HG02763 (cell line): ENCODE results near the gene MS4A1.
A peak's percentile ranks its signal among the peaks of the same experiment; 100 is the strongest.
"Not testable (repeated sequence)": the region's sequence is repeated elsewhere in the genome, so short reads cannot be mapped to it uniquely, and the experiment has no call there.

Experiments used
- ATAC-seq: cut with Tn5 transposase; IDR thresholded peaks from one replicate; pipeline ENCODE4 v1.9.1; 2021; ENCODE audit warnings: mild to moderate bottlenecking, moderate library complexity; ENCODE audit not compliant: unreplicated experiment

MS4A1 gene

GRCh38 chr11:60455531-60456042 is at the start of gene MS4A1:
Gene MS4A1, plus strand, starts transcription at chr11:60455847. Its CDS starts 6,528 bp downstream, at chr11:60462375.
- peak; percentile 80 for ATAC-seq

GRCh38 chr11:60420015-60420414 is 35.6 kb upstream of the MS4A1 start:
- no peak for ATAC-seq

- no peak for ATAC-seq
Observed at GRCh38 chr11:60422609-60423008, 33.0 kb upstream of the MS4A1 start.

GRCh38 chr11:60428517-60428916 is 27.1 kb upstream of the MS4A1 start:
- ATAC-seq: no peak

GRCh38 chr11:60429272-60429671 is 26.4 kb upstream of the MS4A1 start, which contains the start of gene MS4A5:
Gene MS4A5, plus strand, starts transcription at chr11:60429572. Its CDS starts 103 bp downstream, at chr11:60429675.
- ATAC-seq: no peak

- no peak for ATAC-seq
Observed at GRCh38 chr11:60431251-60431650, 24.4 kb upstream of the MS4A1 start.

GRCh38 chr11:60433401-60433800 is 22.2 kb upstream of the MS4A1 start:
- ATAC-seq: no peak

GRCh38 chr11:60447070-60447469 is 8.6 kb upstream of the MS4A1 start:
- ATAC-seq: no peak

- no peak for ATAC-seq
Observed at GRCh38 chr11:60447846-60448245, 7.8 kb upstream of the MS4A1 start.

- not testable (repeated sequence) for ATAC-seq
Observed at GRCh38 chr11:60451185-60451584, 4.5 kb upstream of the MS4A1 start.

- ATAC-seq: no peak
Observed at GRCh38 chr11:60454212-60454611, 1.4 kb upstream of the MS4A1 start.

- ATAC-seq: peak; percentile 31
Observed at GRCh38 chr11:60457576-60457975, 1.9 kb downstream of the MS4A1 start.

- no peak for ATAC-seq
Observed at GRCh38 chr11:60459345-60459744, 3.7 kb downstream of the MS4A1 start.

- no peak for ATAC-seq
Observed at GRCh38 chr11:60468829-60469228, 13.2 kb downstream of the MS4A1 start.

- ATAC-seq: no peak
Observed at GRCh38 chr11:60469723-60470122, 14.1 kb downstream of the MS4A1 start.

- no peak for ATAC-seq
Observed at GRCh38 chr11:60477035-60477445, 21.4 kb downstream of the MS4A1 start.

- no peak for ATAC-seq
Observed at GRCh38 chr11:60482361-60482760, 26.7 kb downstream of the MS4A1 start.

- peak; percentile 91 for ATAC-seq
Observed at GRCh38 chr11:60485987-60486386, 30.3 kb downstream of the MS4A1 start.

- ATAC-seq: no peak
Observed at GRCh38 chr11:60492488-60493009, 36.9 kb downstream of the MS4A1 start, which contains the start of gene MS4A12. Gene MS4A12, plus strand, starts transcription at chr11:60492778. Its CDS starts 4,541 bp downstream, at chr11:60497319.

- ATAC-seq: no peak
Observed at GRCh38 chr11:60493454-60493853, 37.8 kb downstream of the MS4A1 start.

GRCh38 chr11:60498399-60498798 is 42.8 kb downstream of the MS4A1 start:
- peak; percentile 16 for ATAC-seq

GRCh38 chr11:60498853-60499252 is 43.2 kb downstream of the MS4A1 start:
- ATAC-seq: peak; percentile 77
